GM10266 (cell line): ENCODE data around the gene POM121L2.

Experiments
- DNase-seq: peaks from one replicate; pipeline ENCODE4 v3.0.0; 2012; ENCODE audit errors: extremely low spot score
- TF ChIP-seq, protein P1 (sequence below): IDR thresholded peaks from 2 replicates; pipeline ENCODE4 v1.5.1; 2012; ENCODE audit warnings: mild to moderate bottlenecking, low read depth; ENCODE audit not compliant: control insufficient read depth, insufficient read depth; ENCODE audit errors: missing control alignments

POM121L2 gene

DNA sequence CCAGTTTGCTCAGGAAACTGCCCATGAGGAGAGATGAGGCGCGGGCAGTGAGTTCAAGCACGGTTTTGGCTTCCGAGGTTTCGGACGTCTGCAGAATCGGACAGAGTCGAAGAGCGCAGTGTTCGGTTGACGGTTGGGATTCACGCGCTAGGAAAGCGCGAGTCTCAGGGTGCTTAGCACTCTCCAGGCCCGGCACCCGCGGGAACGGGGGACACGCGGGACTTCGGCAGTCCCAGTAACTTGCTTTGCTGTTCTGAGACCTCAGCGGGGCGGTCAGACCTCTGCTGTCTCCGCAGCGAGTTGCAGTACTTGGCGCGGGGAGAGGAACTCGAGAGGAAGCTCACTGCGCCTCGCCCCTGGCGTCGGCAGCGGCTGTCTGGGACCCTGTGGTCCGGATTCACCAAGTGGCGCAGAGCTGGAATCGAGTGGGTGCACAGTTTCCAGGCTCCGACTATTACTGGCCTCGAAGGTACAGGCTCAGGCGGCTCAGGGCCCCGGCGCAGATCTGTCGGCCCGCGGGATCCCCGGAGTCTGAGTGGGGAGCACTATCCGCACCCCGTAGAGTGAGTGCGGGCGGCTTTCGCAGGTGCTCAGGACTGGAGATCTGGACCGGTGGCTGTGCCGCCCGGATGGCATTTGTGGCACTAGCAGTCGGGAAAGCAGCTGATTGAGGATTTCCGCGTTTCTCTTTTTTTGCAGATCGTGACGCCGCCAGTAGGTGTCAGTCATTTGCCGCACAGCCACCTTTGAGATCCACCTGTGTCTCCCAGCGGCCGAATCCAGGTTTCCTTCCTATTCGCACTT, at the start of gene POM121L2:
Gene POM121L2 (minus strand): TSS at position 128 of the 804 bp plus-strand sequence. CDS start 103 bp downstream, at position 25.
- DNase-seq = peak; percentile 66

DNA sequence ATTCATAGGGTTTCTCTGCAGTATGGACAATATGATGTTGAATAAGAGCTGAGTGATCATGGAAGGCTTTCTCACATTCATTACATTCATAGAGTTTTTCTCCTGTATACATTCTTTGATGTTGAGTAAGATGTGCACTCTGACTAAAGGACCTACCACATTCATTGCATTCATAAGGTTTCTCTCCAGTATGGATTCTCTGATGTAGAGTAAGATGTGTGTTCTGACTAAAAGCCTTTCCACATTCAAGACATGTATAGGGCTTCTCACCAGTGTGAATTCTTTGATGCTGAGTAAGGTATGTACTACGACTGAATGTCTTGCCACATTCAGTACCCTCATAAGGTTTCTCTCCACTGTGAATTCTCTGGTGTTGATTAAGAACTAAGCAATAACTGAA, 47.2 kb upstream of the POM121L2 start:
- TF ChIP-seq, protein P1, sequence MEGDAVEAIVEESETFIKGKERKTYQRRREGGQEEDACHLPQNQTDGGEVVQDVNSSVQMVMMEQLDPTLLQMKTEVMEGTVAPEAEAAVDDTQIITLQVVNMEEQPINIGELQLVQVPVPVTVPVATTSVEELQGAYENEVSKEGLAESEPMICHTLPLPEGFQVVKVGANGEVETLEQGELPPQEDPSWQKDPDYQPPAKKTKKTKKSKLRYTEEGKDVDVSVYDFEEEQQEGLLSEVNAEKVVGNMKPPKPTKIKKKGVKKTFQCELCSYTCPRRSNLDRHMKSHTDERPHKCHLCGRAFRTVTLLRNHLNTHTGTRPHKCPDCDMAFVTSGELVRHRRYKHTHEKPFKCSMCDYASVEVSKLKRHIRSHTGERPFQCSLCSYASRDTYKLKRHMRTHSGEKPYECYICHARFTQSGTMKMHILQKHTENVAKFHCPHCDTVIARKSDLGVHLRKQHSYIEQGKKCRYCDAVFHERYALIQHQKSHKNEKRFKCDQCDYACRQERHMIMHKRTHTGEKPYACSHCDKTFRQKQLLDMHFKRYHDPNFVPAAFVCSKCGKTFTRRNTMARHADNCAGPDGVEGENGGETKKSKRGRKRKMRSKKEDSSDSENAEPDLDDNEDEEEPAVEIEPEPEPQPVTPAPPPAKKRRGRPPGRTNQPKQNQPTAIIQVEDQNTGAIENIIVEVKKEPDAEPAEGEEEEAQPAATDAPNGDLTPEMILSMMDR = no peak
- DNase-seq = no peak

More for the DNA sequence above, at the start of gene POM121L2:
- TF ChIP-seq, protein P1 = peak; percentile 77

DNA sequence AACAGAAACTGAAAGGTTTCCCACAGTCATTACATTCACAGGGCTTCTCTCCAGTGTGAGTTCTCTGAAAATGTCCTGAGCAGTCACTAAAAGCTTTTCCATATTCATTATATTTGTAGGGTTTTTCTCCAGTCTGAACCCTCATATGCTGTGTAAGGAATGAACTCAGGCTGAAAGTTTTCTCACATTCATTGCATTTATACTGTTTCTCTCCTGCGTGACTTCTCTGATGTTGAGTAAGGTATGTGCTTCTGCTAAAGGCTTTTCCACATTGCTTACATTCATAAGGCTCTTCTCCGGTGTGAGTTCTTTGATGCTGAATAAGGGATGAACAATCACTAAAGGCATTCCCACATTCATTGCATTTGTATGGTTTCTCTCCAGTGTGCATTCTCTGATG, 46.7 kb upstream of the POM121L2 start:
- TF ChIP-seq, protein P1 = no peak
- DNase-seq = no peak

DNA sequence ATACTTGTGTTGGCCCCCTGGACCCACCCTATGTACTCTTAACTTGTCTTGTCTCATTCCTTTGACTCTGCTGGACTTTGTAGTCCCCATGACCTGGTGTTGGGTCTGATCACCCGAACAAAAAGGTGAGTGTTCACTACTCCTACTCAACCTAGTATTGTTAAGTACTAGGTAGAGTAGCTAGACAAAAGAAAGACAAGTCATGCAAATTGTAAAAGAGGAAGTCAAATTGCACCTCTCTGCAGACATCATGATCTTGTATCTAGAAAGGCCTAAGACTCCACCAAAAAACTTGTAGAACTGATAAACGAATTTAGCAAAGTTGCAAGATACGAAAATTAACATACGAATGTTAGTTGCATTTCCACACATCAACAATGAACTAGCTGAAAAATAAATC, 40.8 kb upstream of the POM121L2 start:
- TF ChIP-seq, protein P1 = no peak

DNA sequence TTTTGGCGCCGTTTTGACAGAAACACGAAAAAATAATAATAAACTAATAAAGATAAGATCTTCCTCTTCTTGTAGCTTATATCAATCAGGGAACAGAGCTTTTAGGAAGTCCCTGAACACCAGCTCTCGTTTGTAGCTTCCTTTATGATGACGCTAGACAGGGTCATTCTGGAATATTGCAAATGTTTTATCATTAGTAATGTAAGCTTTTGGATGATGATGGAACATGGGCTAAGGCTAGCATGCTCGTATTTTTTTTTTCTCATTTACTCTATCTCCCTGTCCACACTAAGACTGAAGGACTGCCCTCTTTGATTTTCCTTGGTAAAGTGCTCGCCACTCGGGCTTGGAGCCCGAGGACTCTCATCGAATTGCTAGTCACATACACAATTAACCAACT, 22.1 kb upstream of the POM121L2 start:
- no peak for DNase-seq

More for the DNA sequence above, 40.8 kb upstream of the POM121L2 start:
- no peak for DNase-seq

DNA sequence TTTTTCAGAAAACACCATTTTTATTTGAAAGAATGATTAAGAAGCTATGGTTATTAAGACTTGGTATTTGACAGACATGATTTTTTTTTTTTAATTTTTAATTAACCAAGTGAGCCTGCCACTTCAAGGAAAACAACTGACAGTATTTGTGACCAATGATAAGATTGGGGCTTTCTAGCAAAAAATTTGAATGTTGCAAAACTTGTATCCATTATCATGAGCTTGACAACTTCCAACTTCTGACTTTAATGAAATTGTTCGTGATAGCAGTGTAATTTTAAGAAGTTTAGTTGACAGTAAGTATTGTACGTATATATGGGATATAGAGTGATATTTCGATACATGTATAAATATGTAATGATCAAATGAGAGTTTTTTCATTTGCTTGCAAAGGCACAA, 21.6 kb upstream of the POM121L2 start:
- DNase-seq = no peak
- TF ChIP-seq, protein P1 = no peak

More for the DNA sequence above, 22.1 kb upstream of the POM121L2 start:
- TF ChIP-seq, protein P1 = no peak
